IMR-90 (cell line): ENCODE measurements around the gene GUCY1A2. TPM values are rescaled to one million over a fixed set of nuclear protein-coding genes. Genes with fewer than 3 reads are reported as not detected.

ENCODE experiments used
- ATAC-seq: fragments of 200-7000 bp; cut with Tn5 transposase; 2 replicates; pipeline ENCODE4 v1.9.1; 2020; ENCODE audit warnings: low read depth, mild to moderate bottlenecking, moderate library complexity
- BruUV-seq: library from RNA; stranded (reverse); fragments of 400-500 nt; replicated peaks from 2 replicates; lab custom pipeline; 2021; lab: Mats Ljungman, UMichigan
- CTCF ChIA-PET: fragments of 300-600 bp; formaldehyde crosslinking; extraction: SDS; loops from one replicate; lab custom pipeline; 2021; ENCODE audit warnings: antibody characterized with exemption; lab: Yijun Ruan, JAX
- POLR2A ChIA-PET: fragments of 300-600 bp; sonication (Branson Sonifier 250); formaldehyde crosslinking; loops from one replicate; lab custom pipeline; 2022; ENCODE audit warnings: antibody characterized with exemption; ENCODE audit not compliant: unreplicated experiment; lab: Charles Lee
- DNase-seq: peaks from one replicate; pipeline ENCODE4 v3.0.0; 2013
- H2AFZ ChIP-seq: replicated peaks from 2 replicates; pipeline ENCODE3; 2013; ENCODE audit warnings: low read length, mild to moderate bottlenecking; ENCODE audit not compliant: poor library complexity
- H2AK5ac ChIP-seq: 2 replicates; pipeline ENCODE4 v1.6.1; 2013; ENCODE audit warnings: low read depth, low read length, inconsistent platforms
- H2AK9ac ChIP-seq: replicated peaks from 2 replicates; pipeline ENCODE3; 2013; ENCODE audit warnings: mild to moderate bottlenecking, low read depth, low read length, moderate library complexity; ENCODE audit not compliant: poor library complexity
- H2BK120ac ChIP-seq: 2 replicates; pipeline ENCODE4 v1.6.1; 2013; ENCODE audit warnings: low read depth, low read length, inconsistent platforms
- H2BK15ac ChIP-seq: 3 replicates; pipeline ENCODE4 v1.6.1; 2013; ENCODE audit warnings: low read depth, low read length, inconsistent platforms
- H2BK20ac ChIP-seq: 2 replicates; pipeline ENCODE4 v1.6.1; 2013; ENCODE audit warnings: low read depth, mild to moderate bottlenecking, inconsistent platforms, low read length, moderate library complexity
- H2BK5ac ChIP-seq: 2 replicates; pipeline ENCODE4 v1.6.1; 2013; ENCODE audit warnings: mild to moderate bottlenecking, low read depth, low read length, inconsistent platforms; ENCODE audit not compliant: poor library complexity, severe bottlenecking
- H3K14ac ChIP-seq: replicated peaks from 2 replicates; pipeline ENCODE4 v1.6.1; 2013; ENCODE audit warnings: low read depth, low read length, inconsistent platforms
- H3K18ac ChIP-seq: 2 replicates; pipeline ENCODE4 v1.6.1; 2013; ENCODE audit warnings: low read depth, low read length, control low read depth
- H3K23ac ChIP-seq: 2 replicates; pipeline ENCODE4 v1.6.1; 2013; ENCODE audit warnings: low read depth, low read length, inconsistent platforms
- H3K27ac ChIP-seq: 2 replicates; pipeline ENCODE4 v1.5.1; 2013; ENCODE audit warnings: mild to moderate bottlenecking, control low read depth, low read length; ENCODE audit not compliant: insufficient read depth
- H3K27me3 ChIP-seq: 2 replicates; pipeline ENCODE4 v1.6.1; 2013; ENCODE audit warnings: low read length; ENCODE audit not compliant: control insufficient read depth, insufficient read depth
- H3K36me3 ChIP-seq: 2 replicates; pipeline ENCODE4 v1.6.1; 2013; ENCODE audit warnings: low read length, mixed read lengths; ENCODE audit not compliant: control insufficient read depth, insufficient read depth
- H3K4ac ChIP-seq: 2 replicates; pipeline ENCODE4 v1.6.1; 2013; ENCODE audit warnings: low read depth, low read length, inconsistent platforms
- H3K4me1 ChIP-seq: 2 replicates; pipeline ENCODE4 v1.6.1; 2013; ENCODE audit warnings: low read length, mixed read lengths; ENCODE audit not compliant: control insufficient read depth, insufficient read depth
- H3K4me2 ChIP-seq: 2 replicates; pipeline ENCODE4 v1.6.1; 2013; ENCODE audit warnings: low read depth, mild to moderate bottlenecking, control low read depth, low read length, moderate library complexity
- H3K4me3 ChIP-seq: 2 replicates; pipeline ENCODE4 v1.5.1; 2013; ENCODE audit warnings: low read depth, mild to moderate bottlenecking, control low read depth, low read length, moderate library complexity; ENCODE audit not compliant: insufficient read depth
- H3K56ac ChIP-seq: 2 replicates; pipeline ENCODE4 v1.6.1; 2013; ENCODE audit warnings: low read length, inconsistent platforms; ENCODE audit not compliant: insufficient read depth; ENCODE audit errors: extremely low read depth
- H3K79me1 ChIP-seq, 2 experiments: 2 replicates each; pipeline ENCODE4 v1.6.1; 2013; ENCODE audit warnings: low read length in 2 of 2, inconsistent platforms in 1 of 2, low read depth in 1 of 2
- H3K9ac ChIP-seq: 2 replicates; pipeline ENCODE4 v1.6.1; 2013; ENCODE audit warnings: low read depth, low read length, control low read depth
- H3K9me1 ChIP-seq: 2 replicates; pipeline ENCODE4 v1.6.1; 2013; ENCODE audit warnings: low read length, inconsistent platforms; ENCODE audit not compliant: insufficient read depth
- H3K9me3 ChIP-seq: 2 replicates; pipeline ENCODE4 v1.6.1; 2013; ENCODE audit warnings: low read length; ENCODE audit not compliant: control insufficient read depth, insufficient read depth
- H4K20me1 ChIP-seq: 2 replicates; pipeline ENCODE4 v1.6.1; 2013; ENCODE audit warnings: low read length, inconsistent platforms; ENCODE audit not compliant: insufficient read depth
- H4K5ac ChIP-seq: 2 replicates; pipeline ENCODE4 v1.6.1; 2013; ENCODE audit warnings: mild to moderate bottlenecking, low read depth, low read length, control low read depth
- H4K8ac ChIP-seq, 2 experiments: 2 replicates each; pipeline ENCODE4 v1.6.1; 2013; ENCODE audit warnings: low read depth in 2 of 2, low read length in 2 of 2, control low read depth in 1 of 2, inconsistent platforms in 1 of 2
- H4K91ac ChIP-seq: 2 replicates; pipeline ENCODE4 v1.6.1; 2013; ENCODE audit warnings: low read depth, low read length, inconsistent platforms; ENCODE audit not compliant: insufficient read depth
- BHLHE40 ChIP-seq: fragments of 150-350 bp; IDR thresholded peaks from 2 replicates; pipeline ENCODE4 v1.6.1; 2016; ENCODE audit warnings: mild to moderate bottlenecking, low read depth, low read length
- MAZ ChIP-seq: IDR thresholded peaks from 2 replicates; pipeline ENCODE4 v1.6.1; 2012; ENCODE audit warnings: low read depth, mild to moderate bottlenecking, low read length, improper control_type of control experiment, moderate library complexity, borderline replicate concordance
- NFE2L2 ChIP-seq: fragments of 150-350 bp; IDR thresholded peaks from 2 replicates; pipeline ENCODE4 v1.6.1; 2016; ENCODE audit warnings: low read depth, mild to moderate bottlenecking, low read length
- SMC3 ChIP-seq: fragments of 150-350 bp; IDR thresholded peaks from 2 replicates; pipeline ENCODE4 v1.6.1; 2016; ENCODE audit warnings: low read depth, mild to moderate bottlenecking, antibody characterized with exemption, low read length, moderate library complexity
- WGBS, 2 experiments: methylation state at CpG; one replicate each; pipeline versions ENCODE4 v1.1.5 to v1.1.7; 2013; ENCODE audit warnings: missing lambda C conversion rate in 2 of 2; ENCODE audit not compliant: insufficient read length in 1 of 2; ENCODE audit errors: extremely low coverage in 2 of 2; 5-methylcytosine and 5-hydroxymethylcytosine counted together
- dilution Hi-C: fragments of 300-500 bp; cut with HindIII; formaldehyde crosslinking; loops from one replicate; pipeline ENCODE4 v1.14.3; 2018; ENCODE audit warnings: low sequenced_read_pairs; ENCODE audit not compliant: unreplicated experiment
- in situ Hi-C: fragments of 300-500 bp; cut with MboI; formaldehyde crosslinking; loops from 3 replicates; pipeline ENCODE4 v1.14.3; 2019; ENCODE audit warnings: low sequenced_read_pairs, inconsistent platforms, mixed read lengths
- intact Hi-C: fragments of 100-400 bp; cut with micrococcal nuclease; formaldehyde crosslinking; loops from 2 replicates; pipeline ENCODE4 v1.10.0; 2022
- polyA plus RNA-seq, 3 experiments: library from polyadenylated mRNA; depleted of rRNA; stranded (reverse); fragments of >200 nt; gene quantifications; 2 replicates each; pipeline ENCODE4 v1.2.3, GENCODE V29; 2012; ENCODE audit warnings: low replicate concordance in 1 of 3
- total RNA-seq: library from RNA; depleted of rRNA; stranded (reverse); fragments of >200 nt; gene quantifications from 2 replicates; pipeline ENCODE4 v1.2.3, GENCODE V29; 2012
- TF ChIP-seq, protein P1 (sequence below): fragments of 150-350 bp; IDR thresholded peaks from 2 replicates; pipeline ENCODE4 v1.6.1; 2017; ENCODE audit warnings: mild to moderate bottlenecking, antibody characterized with exemption, low read length, low read depth

Gene GUCY1A2
- total and polyA plus RNA-seq, 2 of the 4 experiments (the other 2 are of a cell fraction), result under 0.01 to 0.03 TPM

DNA sequence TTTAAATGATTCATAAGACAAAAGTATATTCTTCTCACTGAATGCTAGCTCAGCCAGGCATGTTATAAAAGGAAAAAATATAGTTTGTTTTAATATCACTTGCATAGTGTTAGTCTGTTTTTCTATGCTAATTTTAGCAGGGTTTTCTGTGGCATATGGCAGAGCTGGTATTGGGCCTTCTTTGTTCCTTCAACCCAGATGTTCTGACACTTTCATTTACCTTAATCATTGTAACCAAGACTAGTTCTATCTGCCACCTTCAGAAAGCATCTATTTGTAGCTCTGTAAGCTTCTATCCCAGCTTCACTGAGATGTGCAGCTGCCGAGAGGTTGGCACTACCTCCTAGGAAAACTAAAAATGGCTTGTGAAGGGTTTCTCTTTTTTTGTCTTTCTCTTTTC is 338.7 kb downstream of the GUCY1A2 start:
- dilution Hi-C loops, result no loop called here
- Histone ChIP-seq H2BK20ac (no peak overlapping the region), H2BK15ac (no peak overlapping the region), H3K27ac (no peak overlapping the region), H2BK5ac (no peak overlapping the region), H3K18ac (no peak overlapping the region), H2AK5ac (no peak overlapping the region), H3K56ac (no peak overlapping the region), H2BK120ac (no peak overlapping the region), H3K4me1 (no peaks in the 10 kb centered on the region), H3K4me2 (no peak overlapping the region), H2AFZ (no peak overlapping the region), H3K4me3 (no peak overlapping the region), H3K14ac (no peak overlapping the region), H3K36me3 (no peaks in the 10 kb centered on the region), H3K27me3 (no peaks in the 10 kb centered on the region), H4K91ac (no peak overlapping the region), H4K8ac (no peak overlapping the region), H3K4ac (no peak overlapping the region), H4K20me1 (no peaks in the 10 kb centered on the region), H3K79me1 (no peaks in the 10 kb centered on the region), H3K23ac (no peak overlapping the region), H4K5ac (no peak overlapping the region), H3K9me3 (no peaks in the 10 kb centered on the region), H3K9me1 (no peaks in the 10 kb centered on the region), H2AK9ac (no peak overlapping the region), H3K9ac (no peak overlapping the region)
- POLR2A ChIA-PET, result no interaction called here
- CTCF ChIA-PET, result interaction anchor here (0.9 kb wide), 1 partner anchor 372 kb away, joined by 3 read pairs; no protein-coding TSS in a partner anchor
- no CpG with 5 or more reads among the region's 1 CpG for WGBS, 2 experiments
- ATAC-seq (no peak), DNase-seq (no peak)
- no TSS peak for BruUV-seq
- no peak for TF ChIP-seq MAZ
- TF ChIP-seq SMC3, result no peak
- no peak for TF ChIP-seq BHLHE40
- no peak for TF ChIP-seq NFE2L2
- TF ChIP-seq, protein P1, sequence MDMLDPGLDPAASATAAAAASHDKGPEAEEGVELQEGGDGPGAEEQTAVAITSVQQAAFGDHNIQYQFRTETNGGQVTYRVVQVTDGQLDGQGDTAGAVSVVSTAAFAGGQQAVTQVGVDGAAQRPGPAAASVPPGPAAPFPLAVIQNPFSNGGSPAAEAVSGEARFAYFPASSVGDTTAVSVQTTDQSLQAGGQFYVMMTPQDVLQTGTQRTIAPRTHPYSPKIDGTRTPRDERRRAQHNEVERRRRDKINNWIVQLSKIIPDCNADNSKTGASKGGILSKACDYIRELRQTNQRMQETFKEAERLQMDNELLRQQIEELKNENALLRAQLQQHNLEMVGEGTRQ, result no peak
- intact Hi-C loops, result no loop called here
- in situ Hi-C loops, result no loop called here
